Endothelial cell of umbilical vein (primary cell): ENCODE measurements around the gene SKI. TPM values are rescaled to one million over a fixed set of nuclear protein-coding genes. Genes with fewer than 3 reads are reported as not detected.
A peak's percentile ranks its signal among the peaks of the same experiment; 100 is the strongest.

ENCODE experiments used
- BruUV-seq: library from RNA; stranded (reverse); fragments of 400-500 nt; replicated peaks from 2 replicates; lab custom pipeline; 2021; lab: Mats Ljungman, UMichigan
- CTCF ChIA-PET: fragments of 300-600, 350-600 bp; sonication (Branson Sonifier 250); formaldehyde crosslinking; loops from one replicate; lab custom pipeline; 2021; ENCODE audit warnings: antibody characterized with exemption, inconsistent platforms; lab: Charles Lee
- POLR2A ChIA-PET: fragments of 300-600, 350-600 bp; sonication (Branson Sonifier 250); formaldehyde crosslinking; loops from one replicate; lab custom pipeline; 2021; ENCODE audit warnings: antibody characterized with exemption, inconsistent platforms; lab: Charles Lee
- DNase-seq: peaks from one replicate; pipeline ENCODE4 v3.0.0-alpha.2; 2011; ENCODE audit warnings: low read depth, low spot score
- FAIRE-seq: peaks from 2 replicates; lab custom pipeline; 2011; peaks lifted over from hg19 to GRCh38; lab: Jason Lieb, UNC
- H2AFZ ChIP-seq: 2 replicates; pipeline ENCODE4 v1.6.0; 2012; ENCODE audit warnings: low read depth, low read length, control low read depth, inconsistent platforms
- H3K27ac ChIP-seq: 2 replicates; pipeline ENCODE4 v1.5.1; 2011; ENCODE audit warnings: low read depth, mild to moderate bottlenecking, control low read depth, low read length, moderate library complexity; ENCODE audit not compliant: insufficient read depth
- H3K27me3 ChIP-seq, 2 experiments: 2 replicates each; pipeline versions ENCODE4 v1.6.0 to v1.6.1; 2011; ENCODE audit warnings: low read length in 2 of 2, mixed read lengths in 1 of 2; ENCODE audit not compliant: control insufficient read depth in 2 of 2, insufficient read depth in 2 of 2
- H3K36me3 ChIP-seq, 2 experiments: 2 replicates in 1 of 2; 3 replicates in 1 of 2; pipeline ENCODE4 v1.5.1; 2011; ENCODE audit warnings: low read length in 2 of 2, mild to moderate bottlenecking in 1 of 2, moderate library complexity in 1 of 2; ENCODE audit not compliant: control insufficient read depth in 2 of 2, insufficient read depth in 2 of 2; ENCODE audit errors: extremely low read depth in 1 of 2
- H3K4me1 ChIP-seq: 3 replicates; pipeline ENCODE4 v1.5.1; 2011; ENCODE audit warnings: mild to moderate bottlenecking, low read length; ENCODE audit not compliant: control insufficient read depth, insufficient read depth; ENCODE audit errors: extremely low read depth
- H3K4me2 ChIP-seq: 2 replicates; pipeline ENCODE4 v1.6.1; 2011; ENCODE audit warnings: low read length, control low read depth, mixed read lengths; ENCODE audit not compliant: insufficient read depth
- H3K4me3 ChIP-seq, 3 experiments: fragments of 200-600 bp in 1 of 3; sonication (generic), shearing (Covaris generic) in 1 of 3; replicated peaks in 1 of 3; 2 replicates each; pipeline ENCODE4 v1.5.1; 2011 to 2016; ENCODE audit warnings: control low read depth in 3 of 3, low read length in 3 of 3, mild to moderate bottlenecking in 2 of 3, inconsistent platforms in 1 of 3, low read depth in 1 of 3, moderate library complexity in 1 of 3; ENCODE audit not compliant: insufficient read depth in 1 of 3
- H3K79me2 ChIP-seq: 2 replicates; pipeline ENCODE4 v1.6.0; 2012; ENCODE audit warnings: low read length, inconsistent platforms; ENCODE audit not compliant: control insufficient read depth, insufficient read depth
- H3K9ac ChIP-seq: replicated peaks from 2 replicates; pipeline ENCODE3; 2011; ENCODE audit warnings: low read length, control low read depth; ENCODE audit not compliant: insufficient read depth; ENCODE audit errors: extremely low read depth
- H3K9me1 ChIP-seq: replicated peaks from 3 replicates; pipeline ENCODE4 v1.6.0; 2011; ENCODE audit warnings: mild to moderate bottlenecking, low read length; ENCODE audit not compliant: control insufficient read depth, insufficient read depth; ENCODE audit errors: extremely low read depth
- H3K9me3 ChIP-seq: replicated peaks from 2 replicates; pipeline ENCODE4 v1.5.1; 2012; ENCODE audit warnings: low read length, inconsistent platforms; ENCODE audit not compliant: control insufficient read depth, insufficient read depth
- H4K20me1 ChIP-seq: replicated peaks from 2 replicates; pipeline ENCODE3; 2011; ENCODE audit warnings: mild to moderate bottlenecking, low read length; ENCODE audit not compliant: control insufficient read depth, insufficient read depth; ENCODE audit errors: extremely low read depth
- EZH2 ChIP-seq: IDR thresholded peaks from 2 replicates; pipeline ENCODE4 v1.6.1; 2012; ENCODE audit warnings: borderline replicate concordance, low read depth, mild to moderate bottlenecking, moderate library complexity, low read length, inconsistent platforms; ENCODE audit not compliant: severe bottlenecking
- GATA2 ChIP-seq: IDR thresholded peaks from 2 replicates; pipeline ENCODE4 v1.7.0; 2011; ENCODE audit warnings: low read depth, mild to moderate bottlenecking, moderate library complexity, mixed read lengths, low read length; ENCODE audit not compliant: insufficient read length, insufficient read depth
- MYC ChIP-seq: IDR thresholded peaks from one replicate; pipeline ENCODE4 v1.6.1; 2011; ENCODE audit warnings: mild to moderate bottlenecking, low read depth, low read length
- POLR2A ChIP-seq: IDR thresholded peaks from 2 replicates; pipeline ENCODE4 v1.6.1; 2012; ENCODE audit warnings: low read depth, mild to moderate bottlenecking, control low read depth, low read length
- POLR2AphosphoS5 ChIP-seq: IDR thresholded peaks from 2 replicates; pipeline ENCODE4 v1.6.1; 2012; ENCODE audit warnings: low read depth, mild to moderate bottlenecking, control low read depth, low read length, moderate library complexity; ENCODE audit not compliant: insufficient read depth
- dilution Hi-C: fragments of 300-500 bp; cut with MboI; formaldehyde crosslinking; loops from one replicate; pipeline ENCODE4 v1.15.0; 2019; ENCODE audit warnings: low sequenced_read_pairs; ENCODE audit not compliant: extremely low pct_ligation_motif_present
- intact Hi-C: fragments of 100-400 bp; cut with micrococcal nuclease; formaldehyde crosslinking; loops from one replicate; pipeline ENCODE4 v1.10.0; 2022
- polyA plus RNA-seq, 4 experiments: library from polyadenylated mRNA; depleted of rRNA in 3 of 4; stranded (reverse) in 3 of 4; unstranded in 1 of 4; fragments of >200 nt; gene quantifications; 2 replicates each; pipeline versions ENCODE4 v1.2.1 to v1.2.3, GENCODE V29; 2011 to 2012; ENCODE audit warnings: missing spikeins in 1 of 4
- total RNA-seq: library from RNA; stranded (reverse); gene quantifications from 2 replicates; pipeline ENCODE4 v1.2.3, GENCODE V29; 2021
- TF ChIP-seq, protein P1 (sequence below), 2 donors: IDR thresholded peaks; 1 replicate in 1 of 2; 2 replicates in 1 of 2; pipeline ENCODE4 v1.5.1; 2011; ENCODE audit warnings: low read length in 2 of 2, mild to moderate bottlenecking in 2 of 2, moderate library complexity in 2 of 2, control low read depth in 1 of 2, inconsistent platforms in 1 of 2, low read depth in 1 of 2; ENCODE audit not compliant: insufficient read depth in 1 of 2; ENCODE audit errors: extremely low read depth in 1 of 2

The SKI gene
- total and polyA plus RNA-seq, 2 donors (not counting 3 experiments of a cell fraction or from before 2014, with no cell fraction given), result 11.6 to 80.3 TPM

DNA sequence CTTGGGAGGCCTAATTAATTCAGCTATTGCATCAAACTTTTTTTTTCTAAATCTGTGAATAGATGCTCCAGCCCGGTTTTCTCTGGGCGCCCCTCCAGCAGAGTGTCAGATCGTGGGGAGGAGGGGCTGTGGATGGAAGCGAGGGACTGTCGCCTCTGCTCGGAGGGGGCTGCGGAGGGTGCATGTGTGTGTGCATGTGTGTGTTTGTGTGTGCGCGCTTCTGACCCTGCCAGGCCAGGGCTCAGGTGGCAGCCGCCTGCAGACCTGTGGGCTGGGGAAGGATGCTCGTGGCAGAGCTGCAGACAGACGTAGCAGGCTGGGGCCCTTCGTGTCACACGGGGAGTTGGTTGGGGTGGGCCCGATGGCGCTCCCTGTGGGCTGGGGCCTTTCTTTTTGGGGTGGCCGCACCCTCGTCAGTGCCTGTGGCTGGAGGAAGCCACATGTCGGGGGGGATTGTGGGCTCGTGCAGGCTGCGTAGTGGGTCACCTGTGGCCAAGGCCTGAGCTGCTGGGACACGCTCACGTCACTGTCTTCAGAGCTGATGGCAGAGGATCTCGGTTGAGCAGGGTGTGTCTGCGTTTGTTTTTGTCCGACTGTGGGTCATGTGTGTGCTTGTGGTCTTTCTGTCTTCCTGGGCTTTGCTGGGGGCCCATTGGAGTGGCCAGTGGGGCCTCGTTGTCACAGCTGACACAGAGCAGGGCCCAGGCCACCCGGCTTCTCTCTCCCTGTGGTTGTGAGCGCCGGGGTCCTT, 2.8 kb downstream of the SKI start:
- Histone ChIP-seq H4K20me1 (no peaks in the 10 kb centered on the region), H3K79me2 (peaks cover 76% of the 10 kb centered on the region), H3K27me3 (no peaks in the 10 kb centered on the region), H2AFZ (no peak overlapping the region), H3K9me3 (no peaks in the 10 kb centered on the region), H3K9me1 (no peaks in the 10 kb centered on the region), H3K4me3 (peak overlapping the region; percentile 40 to 64 (median 42)), H3K27ac (no peak overlapping the region), H3K4me1 (peaks cover 45% of the 10 kb centered on the region), H3K36me3 (no peaks in the 10 kb centered on the region), H3K4me2 (peak overlapping the region; percentile 66), H3K9ac (peak overlapping the region; percentile 76)
- FAIRE-seq, result no peak
- ChIA-PET CTCF (interaction anchor here (0.6 to 5.4 kb wide), 6 partner anchors 23 to 151 kb away, joined by 3 to 51 read pairs (median 22); partner anchors contain the start of gene FAAP20), POLR2A (interaction anchor here (1.0 kb wide), 1 partner anchor 26 kb away, joined by 3 read pairs; no protein-coding TSS in a partner anchor)
- peak; percentile 28 for DNase-seq
- TF ChIP-seq EZH2 (no peak), POLR2A (no peak), GATA2 (no peak), MYC (no peak), POLR2AphosphoS5 (no peak)
- TF ChIP-seq, protein P1, sequence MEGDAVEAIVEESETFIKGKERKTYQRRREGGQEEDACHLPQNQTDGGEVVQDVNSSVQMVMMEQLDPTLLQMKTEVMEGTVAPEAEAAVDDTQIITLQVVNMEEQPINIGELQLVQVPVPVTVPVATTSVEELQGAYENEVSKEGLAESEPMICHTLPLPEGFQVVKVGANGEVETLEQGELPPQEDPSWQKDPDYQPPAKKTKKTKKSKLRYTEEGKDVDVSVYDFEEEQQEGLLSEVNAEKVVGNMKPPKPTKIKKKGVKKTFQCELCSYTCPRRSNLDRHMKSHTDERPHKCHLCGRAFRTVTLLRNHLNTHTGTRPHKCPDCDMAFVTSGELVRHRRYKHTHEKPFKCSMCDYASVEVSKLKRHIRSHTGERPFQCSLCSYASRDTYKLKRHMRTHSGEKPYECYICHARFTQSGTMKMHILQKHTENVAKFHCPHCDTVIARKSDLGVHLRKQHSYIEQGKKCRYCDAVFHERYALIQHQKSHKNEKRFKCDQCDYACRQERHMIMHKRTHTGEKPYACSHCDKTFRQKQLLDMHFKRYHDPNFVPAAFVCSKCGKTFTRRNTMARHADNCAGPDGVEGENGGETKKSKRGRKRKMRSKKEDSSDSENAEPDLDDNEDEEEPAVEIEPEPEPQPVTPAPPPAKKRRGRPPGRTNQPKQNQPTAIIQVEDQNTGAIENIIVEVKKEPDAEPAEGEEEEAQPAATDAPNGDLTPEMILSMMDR (IDR thresholded peaks at IDR 0.05; ENCODE audit: extremely low read depth in 1 of 2, insufficient read depth in 1 of 2, low read depth in 1 of 2, low read length in 2 of 2), result no peak
- dilution Hi-C loops, result no loop called here
- no TSS peak for BruUV-seq
- intact Hi-C loops, result loop anchor here (2.0 kb wide), 1 partner anchor 70 kb away; no protein-coding TSS in a partner anchor
